Measurements from ENCODE around the gene SCYL1. TPM values are rescaled to one million over a fixed set of nuclear protein-coding genes. Genes with fewer than 3 reads are reported as not detected.

SCYL1 gene
- total RNA-seq, 1 donor from 2014 or later, result 49.5 TPM

GRCh38 chr11:65488273-65489034 is 36.4 kb upstream of the SCYL1 start:
- Histone ChIP-seq H3K36me3 (ENCODE audit: control insufficient read depth, insufficient read depth, low read length) (no peaks in the 10 kb centered on the region), H3K27me3 (ENCODE audit: control insufficient read depth, insufficient read depth, low read length) (no peaks in the 10 kb centered on the region), H3K4me3 (ENCODE audit: low read depth, low read length) (no peak overlapping the region)
- FAIRE-seq (no peak), DNase-seq (ENCODE audit: low read depth) (peak; percentile 44)
- no peak for TF ChIP-seq CTCF (IDR thresholded peaks at IDR 0.05; ENCODE audit: insufficient read depth, low read length, severe bottlenecking)

- no peak for TF ChIP-seq CTCF (IDR thresholded peaks at IDR 0.05; ENCODE audit: insufficient read depth, low read length, severe bottlenecking)
- H3K36me3 ChIP-seq (ENCODE audit: control insufficient read depth, insufficient read depth, low read length), result no peaks in the 10 kb centered on the region
- H3K4me3 ChIP-seq (ENCODE audit: low read depth, low read length), result no peak overlapping the region
- DNase-seq (ENCODE audit: low read depth), result no peak
- H3K27me3 ChIP-seq (ENCODE audit: control insufficient read depth, insufficient read depth, low read length), result no peaks in the 10 kb centered on the region
- FAIRE-seq, result no peak
Measured at GRCh38 chr11:65489035-65489705, 35.7 kb upstream of the SCYL1 start.

GRCh38 chr11:65489706-65490320 is 35.1 kb upstream of the SCYL1 start:
- FAIRE-seq, result no peak
- no peaks in the 10 kb centered on the region for H3K36me3 ChIP-seq (ENCODE audit: control insufficient read depth, insufficient read depth, low read length)
- no peak for DNase-seq (ENCODE audit: low read depth)
- TF ChIP-seq CTCF (IDR thresholded peaks at IDR 0.05; ENCODE audit: insufficient read depth, low read length, severe bottlenecking), result no peak
- no peak overlapping the region for H3K4me3 ChIP-seq (ENCODE audit: low read depth, low read length)
- H3K27me3 ChIP-seq (ENCODE audit: control insufficient read depth, insufficient read depth, low read length), result no peaks in the 10 kb centered on the region

GRCh38 chr11:65491163-65491465 is 33.8 kb upstream of the SCYL1 start:
- no peak overlapping the region for H3K4me3 ChIP-seq (ENCODE audit: low read depth, low read length)
- no peaks in the 10 kb centered on the region for H3K27me3 ChIP-seq (ENCODE audit: control insufficient read depth, insufficient read depth, low read length)
- no peak for FAIRE-seq
- DNase-seq (ENCODE audit: low read depth), result no peak
- H3K36me3 ChIP-seq (ENCODE audit: control insufficient read depth, insufficient read depth, low read length), result no peaks in the 10 kb centered on the region
- no peak for TF ChIP-seq CTCF (IDR thresholded peaks at IDR 0.05; ENCODE audit: insufficient read depth, low read length, severe bottlenecking)

- no peak for FAIRE-seq
- TF ChIP-seq CTCF (IDR thresholded peaks at IDR 0.05; ENCODE audit: insufficient read depth, low read length, severe bottlenecking), result no peak
- no peaks in the 10 kb centered on the region for H3K27me3 ChIP-seq (ENCODE audit: control insufficient read depth, insufficient read depth, low read length)
- H3K4me3 ChIP-seq (ENCODE audit: low read depth, low read length), result no peak overlapping the region
- DNase-seq (ENCODE audit: low read depth), result peak; percentile 83
- no peaks in the 10 kb centered on the region for H3K36me3 ChIP-seq (ENCODE audit: control insufficient read depth, insufficient read depth, low read length)
Measured at GRCh38 chr11:65491614-65492386, 33.1 kb upstream of the SCYL1 start.
